Thymus (tissue), 11 donors: Measurements from ENCODE around the gene TMEM9. TPM values are rescaled to one million over a fixed set of nuclear protein-coding genes. Genes with fewer than 3 reads are reported as not detected.

Experiments used
- DNase-seq, 9 donors: peaks; one replicate each; pipeline ENCODE4 v3.0.0-alpha.2; 2013; ENCODE audit warnings: low spot score in 9 of 9, low read depth in 6 of 9, missing footprints in 1 of 9
- H3K27ac ChIP-seq, 2 donors: one replicate each; pipeline ENCODE4 v1.5.1; 2013; ENCODE audit warnings: control low read depth in 1 of 2, low read depth in 1 of 2, low read length in 1 of 2, mild to moderate bottlenecking in 1 of 2, moderate library complexity in 1 of 2
- H3K27me3 ChIP-seq, 2 donors: one replicate each; pipeline ENCODE4 v1.5.1; 2013; ENCODE audit warnings: low read length in 1 of 2; ENCODE audit not compliant: control insufficient read depth in 2 of 2, insufficient read depth in 1 of 2
- H3K36me3 ChIP-seq, 2 donors: one replicate each; pipeline ENCODE4 v1.5.1; 2013; ENCODE audit warnings: low read length in 1 of 2, mild to moderate bottlenecking in 1 of 2, moderate library complexity in 1 of 2; ENCODE audit not compliant: control insufficient read depth in 2 of 2, insufficient read depth in 2 of 2
- H3K4me1 ChIP-seq, 2 donors: one replicate each; pipeline ENCODE4 v1.5.1; 2013; ENCODE audit warnings: low read length in 2 of 2; ENCODE audit not compliant: control insufficient read depth in 2 of 2, insufficient read depth in 2 of 2
- H3K4me3 ChIP-seq, 2 donors: one replicate each; pipeline ENCODE4 v1.5.1; 2013; ENCODE audit warnings: low read length in 2 of 2, control low read depth in 1 of 2, mild to moderate bottlenecking in 1 of 2
- H3K9me3 ChIP-seq, 2 donors: one replicate each; pipeline ENCODE4 v1.5.1; 2013; ENCODE audit warnings: low read length in 1 of 2, mild to moderate bottlenecking in 1 of 2; ENCODE audit not compliant: control insufficient read depth in 2 of 2, insufficient read depth in 1 of 2
- WGBS: extraction: QIAGEN DNeasy Blood & Tissue Kit; methylation state at CpG from one replicate; pipeline ENCODE4 v1.1.7; 2013; 5-methylcytosine and 5-hydroxymethylcytosine counted together
- polyA plus RNA-seq: library from polyadenylated mRNA; stranded (reverse); fragments of 200-250 nt; gene quantifications from one replicate; pipeline ENCODE4 v1.2.3, GENCODE V29; 2013
- total RNA-seq: library from RNA; stranded (reverse); fragments of 120-200 nt; gene quantifications from one replicate; pipeline ENCODE4 v1.2.4, GENCODE V29; 2013
- donor health status: healthy.

Gene TMEM9
- total and polyA plus RNA-seq, 2 donors: 31.5 to 57.5 TPM

DNA sequence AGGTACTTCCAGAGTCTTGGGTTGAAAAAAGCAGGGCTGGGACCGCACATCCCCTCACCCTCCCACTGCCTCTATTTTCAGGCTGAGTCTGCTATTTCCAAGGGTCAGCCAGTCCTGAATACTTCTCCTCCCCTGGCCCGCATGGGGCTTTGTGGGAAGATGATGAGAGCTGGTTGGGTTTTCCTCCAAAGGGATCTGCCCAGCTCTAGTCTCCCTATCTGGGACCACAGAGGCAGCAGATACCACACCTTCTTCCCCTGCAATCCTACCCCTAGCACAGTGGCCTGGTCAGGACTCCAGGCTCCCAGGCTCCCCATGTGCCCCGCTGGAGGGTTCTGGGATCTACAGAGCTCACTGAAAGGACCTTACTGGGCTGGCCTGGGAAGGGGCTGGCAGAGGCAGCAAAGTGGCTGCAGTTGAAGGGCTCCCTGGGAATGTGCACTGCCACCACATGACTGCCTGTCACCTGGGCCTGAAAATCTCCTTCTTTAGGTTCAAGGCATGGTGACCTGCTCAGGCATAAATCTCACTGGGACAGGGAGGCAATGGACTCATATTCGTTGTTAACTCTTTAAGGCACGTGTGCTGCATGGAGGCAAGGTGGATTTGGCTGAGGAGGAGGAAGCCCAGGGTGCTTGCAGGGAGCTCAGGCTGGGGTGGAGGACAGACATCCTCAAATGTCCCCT lies 55.1 kb downstream of the TMEM9 start:
- Histone ChIP-seq H3K27ac (no peak overlapping the region), H3K36me3 (no peaks in the 10 kb centered on the region), H3K4me1 (no peaks in the 10 kb centered on the region), H3K4me3 (no peak overlapping the region), H3K9me3 (no peaks in the 10 kb centered on the region), H3K27me3 (peaks cover 0 to 11% of the 10 kb centered on the region in 2 donors)
- no peak for DNase-seq
- 84% methylated on average over 5 of the region's 5 CpGs for WGBS

DNA sequence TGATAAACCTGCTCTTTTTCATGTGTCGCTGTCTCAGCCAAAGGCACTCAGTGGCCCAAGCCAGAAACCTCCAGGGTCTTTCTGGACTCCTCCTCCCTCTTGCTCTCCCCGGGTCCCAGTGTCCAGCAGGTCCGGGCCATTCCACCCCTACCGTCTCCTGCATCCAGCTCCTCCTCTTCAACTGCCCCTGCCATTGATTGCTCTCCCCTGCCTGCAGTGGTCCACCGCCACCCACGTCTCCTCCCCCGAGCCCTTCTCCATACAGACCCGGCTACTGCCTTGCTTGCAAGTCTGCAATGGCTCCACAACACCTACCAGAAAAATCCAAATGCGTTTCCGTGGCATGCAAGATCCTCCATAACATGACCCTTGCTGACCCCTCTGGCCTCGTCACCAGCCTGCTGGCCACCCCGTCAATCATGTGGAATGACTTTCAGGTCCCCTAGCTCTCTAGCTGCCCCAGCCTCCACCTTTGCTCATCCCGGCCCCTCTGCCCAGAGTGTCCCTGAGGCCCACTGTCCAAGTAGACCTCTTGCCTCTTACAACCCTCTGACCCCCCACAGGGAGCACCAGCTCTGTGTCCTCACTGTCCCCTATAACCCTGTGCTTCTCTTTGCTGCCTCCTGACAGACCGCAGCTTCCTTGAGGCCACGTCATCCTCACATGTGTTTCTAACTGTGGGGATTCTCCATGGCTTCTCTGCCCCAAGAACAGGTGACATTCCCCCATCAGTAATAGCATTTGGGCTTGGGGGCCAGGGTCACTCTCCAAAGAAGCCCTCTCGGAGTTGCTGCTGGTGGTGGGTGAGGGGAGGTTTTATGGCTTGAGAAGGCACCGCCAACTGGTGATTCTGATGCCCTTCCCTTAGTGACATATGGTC lies 57.1 kb downstream of the TMEM9 start:
- DNase-seq: no peak

DNA sequence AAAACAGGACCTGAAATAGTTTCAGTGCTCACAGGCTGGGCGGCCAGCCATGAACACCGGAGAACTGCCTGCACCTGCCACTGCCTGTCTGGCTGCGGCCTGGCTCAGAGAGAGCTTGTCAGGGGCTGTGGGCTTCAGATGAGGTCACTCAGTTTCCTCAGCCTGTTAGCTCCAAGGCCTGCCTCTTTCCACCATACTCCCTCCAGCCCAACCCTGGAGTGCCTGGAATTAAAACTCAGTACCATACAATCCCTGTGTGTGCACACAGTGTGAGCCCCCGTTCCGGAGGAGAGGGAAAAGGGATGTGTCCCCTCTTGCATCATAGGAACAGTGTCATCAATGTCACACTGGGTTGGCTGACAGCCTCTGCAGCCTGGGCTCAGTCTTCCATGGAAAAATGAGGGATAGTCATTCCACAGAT lies 58.2 kb downstream of the TMEM9 start:
- 90% methylated on average over 5 of the region's 5 CpGs for WGBS

More for the DNA sequence above, 57.1 kb downstream of the TMEM9 start:
- Histone ChIP-seq H3K4me1 (no peaks in the 10 kb centered on the region), H3K9me3 (no peaks in the 10 kb centered on the region), H3K4me3 (no peak overlapping the region), H3K27ac (no peak overlapping the region), H3K27me3 (peaks cover 0 to 11% of the 10 kb centered on the region in 2 donors), H3K36me3 (no peaks in the 10 kb centered on the region)
- WGBS: 94% methylated on average over 17 of the region's 17 CpGs

DNA sequence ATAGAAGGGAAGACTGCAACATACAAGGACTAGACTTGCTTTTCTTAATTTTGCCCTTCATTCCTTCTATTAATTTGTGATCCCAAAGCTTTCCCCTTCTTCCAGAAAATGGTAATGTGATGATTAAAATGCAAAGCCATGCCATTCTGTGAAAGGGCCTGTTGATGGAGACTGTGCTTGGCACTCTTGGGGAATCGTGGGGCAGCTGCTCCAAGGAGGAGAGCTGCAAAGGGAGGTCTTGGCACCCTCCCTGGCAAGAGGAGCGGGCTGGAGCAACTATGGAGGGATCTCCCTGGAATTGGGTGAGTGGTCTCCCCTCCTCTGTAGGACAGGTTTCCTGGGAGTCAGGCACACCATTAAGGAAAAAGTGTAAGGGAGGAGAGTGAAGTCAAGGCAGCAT lies 58.7 kb downstream of the TMEM9 start:
- 94% methylated on average over 2 of the region's 2 CpGs for WGBS

More for the DNA sequence above, 58.2 kb downstream of the TMEM9 start:
- Histone ChIP-seq H3K27me3 (peaks cover 0 to 15% of the 10 kb centered on the region in 2 donors), H3K4me3 (no peak overlapping the region), H3K9me3 (no peaks in the 10 kb centered on the region), H3K4me1 (no peaks in the 10 kb centered on the region), H3K36me3 (no peaks in the 10 kb centered on the region), H3K27ac (no peak overlapping the region)
- DNase-seq: peak in 1 of 9 donors; percentile 15

DNA sequence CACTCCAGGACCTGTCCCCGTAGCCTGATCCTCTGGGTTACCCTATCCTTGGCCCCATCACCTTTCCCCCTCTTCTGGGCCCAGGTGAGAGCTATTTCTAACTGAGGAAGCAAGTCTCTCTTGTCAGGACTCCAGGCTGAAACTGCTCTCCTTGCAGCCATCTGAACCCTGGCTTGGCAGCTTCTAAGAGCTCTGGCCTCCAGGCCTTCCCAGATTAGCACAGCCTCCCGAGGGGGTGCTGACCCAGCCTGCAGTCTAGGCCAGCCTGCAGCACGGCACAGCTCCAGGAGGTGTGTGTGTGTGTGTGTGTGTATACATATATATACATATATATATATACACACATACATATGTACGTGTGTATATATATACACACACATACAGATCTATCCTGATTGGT lies 59.4 kb downstream of the TMEM9 start:
- Histone ChIP-seq H3K4me1 (no peaks in the 10 kb centered on the region), H3K27me3 (peaks cover 0 to 15% of the 10 kb centered on the region in 2 donors), H3K36me3 (no peaks in the 10 kb centered on the region), H3K27ac (no peak overlapping the region), H3K9me3 (no peaks in the 10 kb centered on the region), H3K4me3 (no peak overlapping the region)
- 85% methylated on average over 4 of the region's 4 CpGs for WGBS
- DNase-seq: no peak

More for the DNA sequence above, 58.7 kb downstream of the TMEM9 start:
- H3K36me3 ChIP-seq: no peaks in the 10 kb centered on the region
- DNase-seq: no peak
- no peak overlapping the region for H3K4me3 ChIP-seq
- H3K9me3 ChIP-seq: no peaks in the 10 kb centered on the region
- H3K27ac ChIP-seq: no peak overlapping the region
- H3K4me1 ChIP-seq: no peaks in the 10 kb centered on the region
- H3K27me3 ChIP-seq: peaks cover 0 to 15% of the 10 kb centered on the region in 2 donors

DNA sequence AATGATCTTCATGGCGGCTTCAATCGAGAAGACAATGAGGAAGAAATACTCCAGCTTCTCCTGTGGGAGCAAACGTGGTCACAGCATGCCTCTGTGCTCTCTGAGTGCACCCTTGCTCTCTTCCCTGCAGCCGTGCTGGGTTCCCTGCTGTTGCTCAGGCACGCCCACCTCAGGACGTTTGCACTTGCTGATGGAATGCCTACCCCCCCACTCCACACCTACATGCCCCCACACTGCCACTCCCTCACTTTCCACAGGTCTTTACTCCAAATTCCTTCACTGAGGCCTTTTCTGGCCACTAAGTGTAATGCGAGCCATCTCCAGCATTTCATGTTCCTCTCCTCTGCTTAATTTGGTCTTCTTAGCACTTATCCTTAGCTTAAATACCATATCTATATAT lies 60.3 kb downstream of the TMEM9 start:
- Histone ChIP-seq H3K27me3 (peaks cover 0 to 12% of the 10 kb centered on the region in 2 donors), H3K4me3 (no peak overlapping the region), H3K9me3 (no peaks in the 10 kb centered on the region), H3K4me1 (peaks cover 0 to 5% of the 10 kb centered on the region in 2 donors), H3K27ac (no peak overlapping the region), H3K36me3 (no peaks in the 10 kb centered on the region)
- WGBS: 86% methylated on average over 7 of the region's 7 CpGs
- DNase-seq: no peak

DNA sequence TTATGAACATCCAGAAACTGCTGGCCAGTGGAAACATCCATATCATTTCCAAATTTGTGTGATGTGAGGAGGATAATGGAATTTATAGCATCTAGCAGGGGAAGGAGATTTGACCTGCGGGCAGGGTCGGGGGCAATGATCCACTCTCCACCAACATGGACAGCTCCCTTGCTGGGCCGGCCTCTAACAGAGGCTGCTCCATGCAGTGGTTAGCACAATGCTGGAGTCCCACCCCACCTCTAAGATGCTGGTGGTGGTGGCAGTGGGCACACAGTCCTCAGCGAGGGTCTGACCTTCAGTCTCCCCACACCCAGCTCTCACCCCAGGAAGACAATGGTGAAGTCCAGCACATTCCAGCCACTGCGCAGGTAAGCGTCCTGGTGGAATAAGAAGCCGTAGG lies 60.7 kb downstream of the TMEM9 start:
- no peak overlapping the region for H3K27ac ChIP-seq
- H3K4me3 ChIP-seq: no peak overlapping the region
- peaks cover 0 to 9% of the 10 kb centered on the region in 2 donors for H3K27me3 ChIP-seq
- no peak for DNase-seq
- H3K36me3 ChIP-seq: no peaks in the 10 kb centered on the region
- WGBS: 99% methylated on average over 7 of the region's 7 CpGs
- H3K4me1 ChIP-seq: peaks cover 0 to 5% of the 10 kb centered on the region in 2 donors
- H3K9me3 ChIP-seq: no peaks in the 10 kb centered on the region

DNA sequence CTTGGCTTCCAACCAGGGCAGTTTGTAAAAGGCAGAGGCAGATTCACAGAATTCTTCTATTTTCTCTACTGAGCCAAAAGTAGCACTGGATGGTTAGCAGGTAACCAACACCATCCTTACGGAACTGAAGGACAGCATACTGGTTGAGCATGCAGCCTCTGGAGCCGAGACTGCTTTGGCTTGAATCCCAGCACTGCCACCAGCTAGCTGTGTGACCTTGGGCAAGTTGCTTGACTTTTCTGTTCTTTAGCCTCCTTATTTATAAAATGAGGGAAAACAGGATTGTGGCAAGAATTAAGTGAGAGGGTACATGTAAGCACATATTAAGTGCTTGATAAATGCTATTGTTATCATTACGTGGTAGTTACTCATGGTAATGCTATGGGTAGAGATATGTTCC lies 61.5 kb downstream of the TMEM9 start:
- no peak for DNase-seq
- Histone ChIP-seq H3K36me3 (no peaks in the 10 kb centered on the region), H3K4me1 (peaks cover 0 to 5% of the 10 kb centered on the region in 2 donors), H3K9me3 (no peaks in the 10 kb centered on the region), H3K27me3 (peaks cover 0 to 7% of the 10 kb centered on the region in 2 donors), H3K4me3 (no peak overlapping the region), H3K27ac (no peak overlapping the region)
- WGBS: 93% methylated on average over 3 of the region's 3 CpGs

DNA sequence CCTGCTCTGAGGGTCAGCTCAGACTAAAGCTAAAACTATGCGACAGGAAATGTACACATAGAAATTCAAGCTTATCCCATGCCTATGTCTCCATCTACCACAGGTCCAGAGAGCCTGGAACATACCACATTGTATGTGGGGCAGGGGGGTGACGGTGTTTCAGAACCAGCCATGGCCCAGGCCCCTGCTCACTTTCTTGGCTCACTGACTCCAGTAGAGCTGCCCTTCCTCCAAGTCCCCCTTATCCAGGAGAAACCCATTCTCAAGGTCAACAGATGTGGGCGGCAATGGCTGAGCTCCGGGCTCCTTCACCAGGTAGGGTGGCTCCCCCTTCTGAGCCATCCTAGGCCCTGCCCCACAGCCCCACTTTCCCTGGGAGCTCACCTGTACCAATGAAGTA lies 63.0 kb downstream of the TMEM9 start:
- Histone ChIP-seq H3K9me3 (no peaks in the 10 kb centered on the region), H3K36me3 (no peaks in the 10 kb centered on the region), H3K27ac (no peak overlapping the region), H3K27me3 (peaks cover 0 to 5% of the 10 kb centered on the region in 2 donors), H3K4me3 (no peak overlapping the region), H3K4me1 (peaks cover 0 to 5% of the 10 kb centered on the region in 2 donors)
- no peak for DNase-seq
- WGBS: 94% methylated on average over 4 of the region's 4 CpGs
